Duodenal mucosa (tissue), 2 donors: ENCODE data around the gene MAD1L1.
"Not testable (repeated sequence)": the region's sequence is repeated elsewhere in the genome, so short reads cannot be mapped to it uniquely, and the experiment has no call there.

ENCODE experiments used
- H3K27ac ChIP-seq: one replicate; pipeline ENCODE4 v1.7.0; 2013; ENCODE audit warnings: low read depth, low read length
- H3K27me3 ChIP-seq, 2 donors: one replicate each; pipeline ENCODE4 v1.7.0; 2013; ENCODE audit warnings: low read length in 2 of 2, control low read depth in 1 of 2; ENCODE audit not compliant: insufficient read depth in 2 of 2, control insufficient read depth in 1 of 2
- H3K36me3 ChIP-seq, 2 donors: one replicate each; pipeline ENCODE4 v1.7.0; 2013; ENCODE audit warnings: low read length in 2 of 2, control low read depth in 1 of 2; ENCODE audit not compliant: insufficient read depth in 2 of 2, control insufficient read depth in 1 of 2
- H3K4me1 ChIP-seq, 2 donors: one replicate each; pipeline ENCODE4 v1.7.0; 2013; ENCODE audit warnings: low read length in 2 of 2, control low read depth in 1 of 2; ENCODE audit not compliant: insufficient read depth in 2 of 2, control insufficient read depth in 1 of 2
- H3K4me3 ChIP-seq, 2 donors: one replicate each; pipeline ENCODE4 v1.7.0; 2013; ENCODE audit warnings: low read length in 2 of 2, low read depth in 1 of 2
- H3K9ac ChIP-seq, 2 donors: one replicate each; pipeline ENCODE4 v1.7.0; 2013; ENCODE audit warnings: low read length in 2 of 2, low read depth in 1 of 2
- H3K9me3 ChIP-seq, 2 donors: one replicate each; pipeline ENCODE4 v1.7.0; 2013; ENCODE audit warnings: low read length in 2 of 2, control low read depth in 1 of 2; ENCODE audit not compliant: control insufficient read depth in 1 of 2

MAD1L1 gene

DNA sequence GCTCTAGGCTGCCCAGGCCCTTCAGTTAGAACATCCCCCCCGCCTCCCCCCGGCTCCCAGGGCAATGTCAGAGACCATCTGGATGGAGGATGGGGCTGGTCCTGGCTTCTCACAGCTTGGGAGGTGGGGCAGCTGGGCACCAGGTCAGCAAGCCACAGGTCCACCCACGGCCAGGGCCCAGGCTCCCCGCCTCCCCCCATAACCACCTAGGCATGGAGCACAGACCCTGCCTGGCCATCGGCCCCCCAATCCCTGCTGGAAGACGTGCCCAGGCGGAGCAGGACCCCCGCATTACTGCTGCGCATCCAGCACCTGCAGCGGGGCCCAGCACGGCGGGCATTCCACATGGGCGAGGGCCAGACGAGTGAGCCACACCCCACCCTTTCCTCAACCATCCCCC lies 393.0 kb downstream of the MAD1L1 start:
- Histone ChIP-seq H3K27ac (no peak overlapping the region), H3K4me1 (peaks cover 0 to 4% of the 10 kb centered on the region in 2 donors), H3K36me3 (no peaks in the 10 kb centered on the region), H3K4me3 (no peak overlapping the region), H3K9me3 (no peaks in the 10 kb centered on the region), H3K9ac (no peak overlapping the region), H3K27me3 (no peaks in the 10 kb centered on the region)

DNA sequence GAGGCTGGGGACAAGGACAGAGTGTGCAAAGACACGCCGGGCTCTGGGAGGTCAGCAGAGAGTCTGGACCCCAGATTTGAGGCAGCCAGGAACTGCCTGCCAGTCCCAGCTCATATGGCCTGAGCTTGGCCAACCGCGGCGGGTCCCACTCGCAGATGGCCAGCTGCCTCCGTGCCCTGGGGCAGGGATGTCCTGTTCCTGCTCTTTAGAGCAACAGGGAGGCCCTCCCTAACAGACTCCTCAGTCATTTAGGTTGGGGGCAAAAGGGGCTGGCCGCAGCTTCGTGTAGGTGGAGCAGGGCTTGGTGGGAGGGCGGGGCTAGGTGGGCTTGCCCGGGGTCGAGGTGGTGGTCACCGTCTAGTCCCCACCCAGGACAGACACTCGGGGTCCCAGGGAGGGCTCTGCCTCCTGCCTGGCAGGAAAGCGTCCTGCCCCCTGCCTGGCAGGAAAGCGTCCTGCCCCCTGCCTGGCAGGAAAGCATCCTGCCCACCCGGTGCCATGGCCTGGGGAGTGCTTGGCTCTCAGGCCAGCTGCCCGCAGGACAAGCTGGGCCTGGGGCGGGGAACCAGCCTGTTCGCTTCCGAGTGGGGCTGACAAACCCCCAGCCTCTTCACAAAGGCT lies 393.7 kb downstream of the MAD1L1 start:
- H3K27me3 ChIP-seq, H3K36me3 ChIP-seq, H3K9ac ChIP-seq, H3K27ac ChIP-seq, H3K4me3 ChIP-seq, H3K9me3 ChIP-seq, H3K4me1 ChIP-seq: not testable (repeated sequence)

DNA sequence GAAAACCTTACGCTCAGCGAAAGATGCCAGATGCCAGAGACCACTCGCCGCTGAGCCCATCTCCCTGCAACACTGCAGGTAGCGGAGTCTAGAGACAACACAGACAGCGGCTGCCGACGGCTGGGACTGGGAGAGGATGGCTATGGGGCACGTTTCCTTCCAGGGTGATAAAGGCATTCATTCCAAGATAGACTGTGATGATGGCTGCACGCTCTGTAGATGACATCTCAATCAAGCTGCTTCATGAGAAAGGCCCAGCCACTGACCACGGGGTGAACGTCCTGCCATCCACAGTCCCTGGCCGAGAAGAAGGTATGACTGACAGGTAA lies 394.2 kb downstream of the MAD1L1 start:
- not testable (repeated sequence) for H3K4me1 ChIP-seq, H3K9ac ChIP-seq, H3K27ac ChIP-seq, H3K9me3 ChIP-seq, H3K27me3 ChIP-seq, H3K36me3 ChIP-seq, H3K4me3 ChIP-seq

DNA sequence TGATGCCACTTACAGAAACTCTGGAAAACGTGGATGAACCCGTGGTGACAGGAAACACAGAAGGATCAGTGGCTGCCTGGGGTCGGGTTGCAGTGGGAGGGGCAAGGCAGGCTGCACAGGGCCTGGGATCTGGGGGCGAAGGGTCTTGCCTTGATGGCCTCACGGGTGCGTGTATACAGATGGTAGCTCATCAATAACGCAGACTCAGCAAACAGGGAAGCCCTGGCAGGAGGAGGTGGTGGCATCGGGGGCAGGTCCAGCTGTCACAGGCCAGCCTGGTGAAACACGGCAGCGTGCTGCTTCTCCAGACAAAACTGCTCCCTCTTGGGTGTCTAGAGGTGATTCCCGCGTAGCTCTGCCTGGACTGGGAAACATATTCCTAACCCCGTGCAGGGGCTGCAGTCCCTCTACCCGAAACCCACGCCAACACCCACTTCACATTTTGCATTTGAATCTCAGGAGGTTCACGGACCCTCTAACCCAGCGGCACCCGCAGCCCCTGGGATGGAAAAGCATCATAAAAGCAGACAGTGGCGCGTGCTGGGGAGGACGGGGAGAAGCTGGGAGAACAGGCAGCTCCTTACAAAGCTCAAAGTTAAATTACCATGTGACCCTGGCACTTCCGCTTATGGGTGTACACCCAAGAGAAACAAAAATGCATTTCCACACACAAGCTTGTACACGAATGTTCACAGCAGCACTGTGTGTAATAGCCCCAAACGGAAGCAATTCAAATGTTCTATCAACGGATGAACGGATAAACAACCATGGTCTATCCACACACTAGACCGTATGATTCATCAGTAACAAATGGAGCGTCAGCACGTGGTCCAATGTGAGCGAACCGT lies 394.8 kb downstream of the MAD1L1 start:
- not testable (repeated sequence) for H3K9me3 ChIP-seq, H3K27me3 ChIP-seq, H3K27ac ChIP-seq, H3K4me1 ChIP-seq, H3K9ac ChIP-seq, H3K4me3 ChIP-seq, H3K36me3 ChIP-seq

DNA sequence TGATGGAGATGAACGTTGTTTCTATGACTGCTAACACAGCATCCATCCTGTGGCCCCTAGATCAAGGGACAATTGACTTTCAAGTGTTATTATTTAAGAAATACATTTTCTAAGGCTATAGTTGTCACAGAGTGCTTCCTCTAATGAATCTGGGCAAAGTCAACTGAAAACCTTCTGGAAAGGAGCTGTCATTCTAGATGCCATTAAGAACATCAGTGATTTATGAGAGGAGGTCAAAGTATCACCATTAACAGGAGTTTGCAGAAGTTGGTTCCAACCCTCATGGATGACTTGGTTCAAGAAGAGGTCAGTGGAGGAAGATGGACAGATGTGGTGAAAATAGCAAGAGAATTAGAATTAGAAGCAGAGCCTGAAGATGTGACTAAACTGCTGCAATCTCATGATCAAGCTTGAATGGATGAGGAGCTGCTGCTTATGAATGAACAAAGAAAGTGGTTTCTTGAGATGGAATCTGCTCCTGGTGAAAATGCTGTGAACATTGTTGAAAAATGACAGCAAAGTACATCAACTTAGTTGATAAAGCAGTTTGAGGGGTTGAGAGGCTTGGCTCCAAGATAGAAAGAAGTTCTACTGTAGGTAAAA lies 400.7 kb downstream of the MAD1L1 start:
- not testable (repeated sequence) for H3K36me3 ChIP-seq, H3K9me3 ChIP-seq, H3K4me1 ChIP-seq, H3K4me3 ChIP-seq, H3K9ac ChIP-seq, H3K27ac ChIP-seq, H3K27me3 ChIP-seq

DNA sequence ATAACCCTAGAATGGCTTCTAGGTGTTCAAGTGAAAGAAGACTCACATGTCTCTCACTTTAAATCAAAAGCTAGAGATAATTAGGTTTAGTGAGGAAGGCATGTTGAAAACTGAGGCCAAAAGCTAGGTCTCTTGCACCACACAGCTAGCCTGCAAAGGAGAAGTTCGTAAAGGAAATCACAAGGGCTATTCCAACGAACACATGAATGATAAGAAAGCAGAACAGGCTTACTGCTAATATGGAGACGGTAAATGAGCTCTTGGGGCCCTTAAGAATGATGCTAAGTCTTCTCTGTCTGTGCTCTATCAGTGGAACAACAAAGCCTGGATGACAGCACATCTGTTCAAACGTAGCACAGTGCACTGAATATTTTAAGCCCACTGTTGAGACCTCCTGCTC lies 401.3 kb downstream of the MAD1L1 start:
- H3K27me3 ChIP-seq, H3K36me3 ChIP-seq, H3K27ac ChIP-seq, H3K4me1 ChIP-seq, H3K9ac ChIP-seq, H3K9me3 ChIP-seq, H3K4me3 ChIP-seq: not testable (repeated sequence)

DNA sequence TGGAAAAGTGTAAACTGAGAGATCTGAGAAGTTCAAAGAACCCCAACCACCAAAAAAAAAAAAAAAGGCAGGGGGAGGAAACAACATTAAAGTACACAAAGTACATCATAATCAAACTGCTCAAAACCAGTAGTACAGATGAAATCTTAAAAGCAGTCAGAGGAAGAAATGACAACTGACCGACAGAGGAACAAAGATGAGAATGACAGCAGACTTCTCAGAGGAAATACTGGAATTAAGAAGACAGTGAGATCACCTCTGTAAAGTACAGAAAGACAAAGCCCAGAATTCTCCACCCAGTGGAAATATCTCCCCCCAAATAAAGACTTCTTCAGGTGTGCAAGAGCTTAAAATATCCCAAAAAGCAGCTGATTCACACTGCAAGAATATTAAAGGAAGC lies 403.1 kb downstream of the MAD1L1 start:
- not testable (repeated sequence) for H3K4me3 ChIP-seq, H3K4me1 ChIP-seq, H3K9ac ChIP-seq, H3K9me3 ChIP-seq, H3K27me3 ChIP-seq, H3K27ac ChIP-seq, H3K36me3 ChIP-seq

DNA sequence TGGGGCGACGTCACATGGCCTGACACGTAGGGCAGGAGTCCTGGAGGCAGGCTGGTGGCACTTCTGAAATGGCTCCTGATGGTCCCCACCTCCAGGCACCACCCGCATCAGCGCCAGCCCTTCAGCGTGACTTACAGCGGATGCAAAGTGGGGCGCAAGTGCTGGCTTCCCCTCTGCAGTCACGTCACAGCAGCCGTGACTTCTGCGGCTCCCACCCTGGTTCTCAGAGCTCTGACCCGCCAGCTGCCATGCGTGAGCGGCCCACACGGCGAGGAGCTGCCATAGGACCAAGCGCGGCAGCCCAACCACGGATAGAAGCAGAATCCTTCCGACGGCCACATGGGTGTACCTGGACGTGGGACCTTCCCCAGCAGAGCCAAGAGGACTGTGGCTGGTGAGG lies 403.6 kb downstream of the MAD1L1 start:
- Histone ChIP-seq H3K36me3 (no peaks in the 10 kb centered on the region), H3K27ac (no peak overlapping the region)

DNA sequence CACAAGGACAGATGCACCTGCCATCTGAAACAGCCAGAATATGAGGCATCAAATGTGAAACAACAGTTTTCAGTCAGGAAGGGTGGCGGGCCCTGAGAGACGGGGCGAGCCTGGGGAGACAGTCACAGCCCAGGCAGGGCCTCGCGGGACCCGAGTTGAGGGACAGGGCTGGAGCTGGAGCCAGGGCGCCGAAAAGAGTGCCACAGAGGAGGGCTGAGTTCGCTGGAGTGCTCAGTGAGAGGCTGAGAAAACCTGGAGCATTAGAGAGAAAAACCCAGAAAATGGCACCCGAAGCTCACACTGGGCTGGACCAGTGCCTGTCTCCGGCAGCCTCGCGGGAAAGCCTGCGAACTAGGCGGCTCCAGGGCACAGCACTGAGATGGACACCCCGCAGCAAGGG lies 404.6 kb downstream of the MAD1L1 start:
- not testable (repeated sequence) for H3K4me1 ChIP-seq, H3K9ac ChIP-seq, H3K27ac ChIP-seq, H3K27me3 ChIP-seq, H3K4me3 ChIP-seq, H3K9me3 ChIP-seq, H3K36me3 ChIP-seq

More for the DNA sequence above, 403.6 kb downstream of the MAD1L1 start:
- H3K27me3 ChIP-seq: no peaks in the 10 kb centered on the region
- H3K9me3 ChIP-seq: no peaks in the 10 kb centered on the region
- H3K4me3 ChIP-seq: no peak overlapping the region
- no peaks in the 10 kb centered on the region for H3K4me1 ChIP-seq
- no peak overlapping the region for H3K9ac ChIP-seq

DNA sequence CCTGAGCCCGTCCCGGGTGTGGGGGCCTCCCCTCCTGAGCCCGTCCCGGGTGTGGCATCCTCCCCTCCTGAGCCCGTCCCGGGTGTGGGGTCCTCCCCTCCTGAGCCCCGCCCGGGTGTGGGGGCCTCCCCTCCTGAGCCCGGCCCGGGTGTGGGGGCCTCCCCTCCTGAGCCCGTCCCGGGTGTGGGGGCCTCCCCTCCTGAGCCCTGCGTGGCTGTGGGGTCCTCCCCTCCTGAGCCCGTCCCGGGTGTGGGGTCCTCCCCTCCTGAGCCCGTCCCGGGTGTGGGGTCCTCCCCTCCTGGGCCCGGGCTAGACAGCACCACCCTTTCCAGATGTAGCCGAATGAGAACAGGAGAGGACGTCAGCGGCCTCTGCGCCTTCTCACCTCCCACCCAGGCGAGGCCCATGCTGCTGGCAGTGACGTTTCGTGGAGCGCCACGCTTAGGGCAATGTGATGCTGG lies 405.2 kb downstream of the MAD1L1 start:
- not testable (repeated sequence) for H3K4me1 ChIP-seq, H3K9me3 ChIP-seq, H3K27ac ChIP-seq, H3K4me3 ChIP-seq, H3K27me3 ChIP-seq, H3K36me3 ChIP-seq, H3K9ac ChIP-seq
